Tibial artery (tissue), 4 donors: ENCODE results near the gene ODAPH.

Experiments
- DNase-seq, 2 donors: peaks; one replicate each; pipeline ENCODE4 v3.0.0-alpha.2; 2019
- H3K27ac ChIP-seq, 2 donors: fragments of 200-600 bp; sonication (generic) in 1 of 2; 1 replicate in 1 of 2; 2 replicates in 1 of 2; pipeline ENCODE4 v1.5.1; 2018 to 2019; ENCODE audit warnings: mild to moderate bottlenecking in 1 of 2
- H3K27me3 ChIP-seq, 2 donors: fragments of 200-600 bp; sonication (generic) in 1 of 2; one replicate each; pipeline versions ENCODE4 v1.5.1 to v1.6.0; 2016 to 2019
- H3K36me3 ChIP-seq, 3 donors: fragments of 200-600 bp; sonication (generic) in 2 of 3; one replicate each; pipeline ENCODE4 v1.5.1; 2016 to 2019; ENCODE audit warnings: mild to moderate bottlenecking in 2 of 3
- H3K4me1 ChIP-seq, 4 donors: fragments of 200-600 bp; sonication (generic) in 2 of 4; 1 replicate in 3 of 4; 2 replicates in 1 of 4; pipeline ENCODE4 v1.5.1; 2016 to 2019
- H3K4me3 ChIP-seq, 2 donors: fragments of 200-600 bp; sonication (generic) in 1 of 2; 1 replicate in 1 of 2; 2 replicates in 1 of 2; pipeline ENCODE4 v1.5.1; 2018 to 2019; ENCODE audit warnings: mild to moderate bottlenecking in 2 of 2
- H3K9me3 ChIP-seq, 3 donors: fragments of 200-600 bp; sonication (generic) in 1 of 3; one replicate each; pipeline ENCODE4 v1.5.1; 2016 to 2019
- intact Hi-C: fragments of 100-400 bp; cut with DNase I; formaldehyde crosslinking; loops from one replicate; pipeline ENCODE4 v1.15.0; 2023; ENCODE audit warnings: low total_unique reads
- TF ChIP-seq, protein P1 (sequence below), 2 experiments: fragments of 200-600 bp in 1 of 2; fragments of 450-650 bp in 1 of 2; IDR thresholded peaks; one replicate each; pipeline ENCODE4 v1.5.1; 2017 to 2019; ENCODE audit warnings: antibody characterized with exemption in 2 of 2, mild to moderate bottlenecking in 1 of 2, moderate library complexity in 1 of 2

The ODAPH gene

DNA sequence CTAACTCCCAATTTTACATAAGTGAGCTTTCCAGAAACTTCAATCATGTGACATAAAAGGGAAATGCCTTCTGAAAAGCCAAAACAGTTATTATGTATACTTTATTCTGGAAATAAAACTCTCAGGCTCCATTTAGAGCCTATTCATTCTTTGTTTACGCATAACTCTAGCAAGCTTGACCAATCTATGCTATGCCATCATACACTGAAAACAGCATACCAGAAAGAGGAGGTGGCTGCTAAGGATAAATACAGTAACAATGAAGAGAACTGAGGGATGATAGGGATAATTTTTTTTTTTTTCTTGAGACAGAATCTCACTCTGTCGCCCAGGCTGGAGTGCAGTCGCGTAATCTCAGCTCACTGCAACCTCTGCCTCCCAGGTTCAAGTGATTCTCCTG is 50.1 kb downstream of the ODAPH start:
- Histone ChIP-seq H3K27me3 (no peaks in the 10 kb centered on the region), H3K4me3 (no peak overlapping the region), H3K36me3 (no peaks in the 10 kb centered on the region), H3K4me1 (no peaks in the 10 kb centered on the region), H3K27ac (no peak overlapping the region), H3K9me3 (no peaks in the 10 kb centered on the region)
- intact Hi-C loops: no loop called here
- DNase-seq: no peak
- TF ChIP-seq, protein P1, sequence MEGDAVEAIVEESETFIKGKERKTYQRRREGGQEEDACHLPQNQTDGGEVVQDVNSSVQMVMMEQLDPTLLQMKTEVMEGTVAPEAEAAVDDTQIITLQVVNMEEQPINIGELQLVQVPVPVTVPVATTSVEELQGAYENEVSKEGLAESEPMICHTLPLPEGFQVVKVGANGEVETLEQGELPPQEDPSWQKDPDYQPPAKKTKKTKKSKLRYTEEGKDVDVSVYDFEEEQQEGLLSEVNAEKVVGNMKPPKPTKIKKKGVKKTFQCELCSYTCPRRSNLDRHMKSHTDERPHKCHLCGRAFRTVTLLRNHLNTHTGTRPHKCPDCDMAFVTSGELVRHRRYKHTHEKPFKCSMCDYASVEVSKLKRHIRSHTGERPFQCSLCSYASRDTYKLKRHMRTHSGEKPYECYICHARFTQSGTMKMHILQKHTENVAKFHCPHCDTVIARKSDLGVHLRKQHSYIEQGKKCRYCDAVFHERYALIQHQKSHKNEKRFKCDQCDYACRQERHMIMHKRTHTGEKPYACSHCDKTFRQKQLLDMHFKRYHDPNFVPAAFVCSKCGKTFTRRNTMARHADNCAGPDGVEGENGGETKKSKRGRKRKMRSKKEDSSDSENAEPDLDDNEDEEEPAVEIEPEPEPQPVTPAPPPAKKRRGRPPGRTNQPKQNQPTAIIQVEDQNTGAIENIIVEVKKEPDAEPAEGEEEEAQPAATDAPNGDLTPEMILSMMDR (IDR thresholded peaks at IDR 0.05): no peak

DNA sequence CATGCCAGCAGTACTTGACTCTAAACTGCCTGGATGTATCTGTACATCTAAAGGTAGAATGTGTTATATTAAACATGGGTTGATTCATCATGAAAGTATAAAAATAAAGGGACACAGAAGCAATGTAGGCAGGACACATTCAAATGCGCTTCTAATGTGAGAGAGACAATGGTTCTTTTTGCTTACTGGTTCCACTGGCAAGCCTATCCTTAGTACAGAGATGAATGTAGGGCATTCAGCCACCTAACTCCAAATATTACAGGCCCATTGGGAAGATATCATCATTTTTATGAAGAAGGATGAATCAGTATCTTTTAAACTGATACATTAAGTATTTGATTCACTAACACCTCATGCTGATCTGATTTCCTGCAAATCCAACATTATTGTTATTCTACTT is 56.4 kb downstream of the ODAPH start:
- Histone ChIP-seq H3K27ac (no peak overlapping the region), H3K4me1 (no peaks in the 10 kb centered on the region), H3K27me3 (no peaks in the 10 kb centered on the region), H3K9me3 (no peaks in the 10 kb centered on the region), H3K36me3 (no peaks in the 10 kb centered on the region), H3K4me3 (no peak overlapping the region)
- TF ChIP-seq, protein P1 (IDR thresholded peaks at IDR 0.05): no peak
- no peak for DNase-seq
- intact Hi-C loops: no loop called here
